ENCODE data around the gene CGN.

GRCh38 chr1:151518936-151519335 lies 7.7 kb downstream of the CGN start:
- TF ChIP-seq CTCF (IDR thresholded peaks at IDR 0.05): no peak
- TF ChIP-seq POLR2AphosphoS5 (IDR thresholded peaks at IDR 0.05): no peak
- no peak for TF ChIP-seq POLR2A (IDR thresholded peaks at IDR 0.05)
- no peak for TF ChIP-seq EP300 (IDR thresholded peaks at IDR 0.05)

Measured in suprapubic skin (tissue), 4 donors.